GM21390 (cell line): ENCODE data around the gene SHLD2.
"Not testable (repeated sequence)": the region's sequence is repeated elsewhere in the genome, so short reads cannot be mapped to it uniquely, and the experiment has no call there.

Experiments
- ATAC-seq: cut with Tn5 transposase; IDR thresholded peaks from one replicate; pipeline ENCODE4 v1.9.1; 2021; ENCODE audit not compliant: unreplicated experiment

The SHLD2 gene

DNA sequence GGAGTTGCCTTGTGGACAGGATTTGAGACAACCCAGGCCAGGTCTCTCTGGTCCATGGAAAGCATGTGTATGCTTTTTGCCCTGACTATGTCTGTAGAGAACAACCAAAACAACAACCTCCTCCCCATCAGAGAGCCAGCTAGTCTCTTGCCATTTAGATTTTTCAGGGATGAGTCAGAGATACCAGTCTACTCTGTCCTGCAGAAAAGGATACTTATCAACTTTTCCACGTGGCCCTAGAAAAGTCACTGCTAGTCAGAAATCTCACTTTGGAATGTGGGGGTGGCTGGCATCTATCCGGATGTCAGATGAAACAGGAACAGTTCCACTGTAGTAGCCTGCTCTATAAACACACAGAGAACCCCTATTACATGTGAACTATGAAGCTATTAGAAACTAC lies 116.8 kb downstream of the SHLD2 start:
- ATAC-seq = not testable (repeated sequence)

DNA sequence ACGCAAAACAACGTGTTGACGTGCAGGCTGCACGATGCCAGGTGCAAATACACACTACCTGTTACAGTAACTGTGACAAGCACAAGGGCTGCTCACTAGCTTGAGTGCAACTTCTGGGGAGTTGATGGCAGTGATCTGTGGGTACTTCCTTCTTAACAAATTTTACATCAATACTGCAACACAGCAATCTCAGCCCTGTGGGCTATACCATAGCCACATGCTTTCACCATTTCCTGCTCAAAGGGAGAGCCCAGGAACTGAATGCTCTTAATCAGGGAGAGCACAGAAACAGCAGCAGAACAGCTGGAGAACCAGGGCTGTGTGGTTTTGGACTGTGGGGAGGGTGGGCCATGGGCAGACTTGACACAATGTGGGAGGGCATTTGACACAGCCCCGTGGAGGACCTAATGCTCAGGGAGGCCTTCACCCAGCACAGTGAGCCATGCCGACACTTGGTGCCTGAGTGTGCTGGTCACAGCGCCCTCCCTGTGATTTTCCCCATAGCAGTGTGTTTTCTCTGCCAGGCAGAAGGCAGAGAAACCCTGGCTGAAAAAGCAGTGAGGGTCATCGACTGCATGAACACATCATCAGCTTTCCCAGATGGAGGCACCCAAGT lies 118.3 kb downstream of the SHLD2 start:
- ATAC-seq = not testable (repeated sequence)

DNA sequence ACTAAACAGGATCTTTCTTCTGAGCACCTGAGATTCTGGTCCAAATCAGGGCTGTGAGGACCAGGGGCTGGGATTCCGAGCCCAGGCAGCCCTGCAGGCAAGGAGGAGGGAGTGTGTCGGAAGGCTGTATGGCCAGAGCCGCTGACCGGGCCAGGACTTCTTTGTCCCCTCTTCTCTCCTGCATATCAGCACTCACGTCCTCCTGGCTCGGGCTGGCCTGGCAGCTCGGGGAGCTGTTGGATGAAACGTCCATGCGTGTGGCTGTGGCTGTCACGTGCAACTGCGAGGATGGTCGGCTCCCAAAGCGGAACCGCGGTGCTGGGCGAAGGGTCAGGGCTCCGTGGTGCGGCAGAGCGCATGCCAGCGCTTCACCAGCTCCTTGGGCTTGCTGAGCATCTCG lies 118.8 kb downstream of the SHLD2 start:
- not testable (repeated sequence) for ATAC-seq

DNA sequence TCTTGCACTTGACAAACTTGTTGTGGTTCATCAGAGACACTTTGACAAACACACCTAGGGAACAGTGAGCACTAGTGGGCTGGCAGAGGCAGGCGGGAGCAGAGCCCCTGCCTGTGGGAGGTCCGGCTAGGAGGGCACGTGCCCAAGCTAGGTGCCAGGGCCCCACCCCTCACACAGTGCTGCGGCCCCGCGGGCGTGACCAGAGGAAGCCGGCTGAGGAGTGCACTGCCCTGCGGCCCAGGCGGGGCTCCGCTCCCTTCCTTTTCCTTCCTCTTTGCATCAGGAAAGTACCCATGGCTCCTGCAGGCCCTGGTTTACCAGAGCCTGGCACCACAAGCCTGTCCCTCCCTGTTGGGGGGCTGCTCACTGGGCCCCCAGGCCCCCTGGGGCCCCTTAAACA lies 121.1 kb downstream of the SHLD2 start:
- not testable (repeated sequence) for ATAC-seq

DNA sequence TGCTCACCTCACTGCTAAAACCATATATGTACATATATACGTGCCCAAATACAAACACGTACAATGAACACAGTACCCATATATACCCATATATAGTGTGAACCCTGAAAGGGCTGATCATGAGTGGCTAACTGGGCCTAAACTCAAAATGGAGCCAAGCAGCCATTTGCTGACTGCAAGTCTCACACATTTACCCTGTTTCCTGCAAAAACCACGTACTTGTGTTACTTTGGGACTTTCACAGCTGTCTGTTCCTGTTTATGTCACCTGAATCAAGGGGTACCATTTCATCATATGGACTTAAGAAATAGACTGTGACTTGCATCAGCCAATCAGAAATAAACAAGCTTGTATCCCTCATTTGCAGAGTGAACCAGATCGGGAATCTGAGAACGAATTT lies 124.4 kb downstream of the SHLD2 start:
- ATAC-seq = not testable (repeated sequence)

DNA sequence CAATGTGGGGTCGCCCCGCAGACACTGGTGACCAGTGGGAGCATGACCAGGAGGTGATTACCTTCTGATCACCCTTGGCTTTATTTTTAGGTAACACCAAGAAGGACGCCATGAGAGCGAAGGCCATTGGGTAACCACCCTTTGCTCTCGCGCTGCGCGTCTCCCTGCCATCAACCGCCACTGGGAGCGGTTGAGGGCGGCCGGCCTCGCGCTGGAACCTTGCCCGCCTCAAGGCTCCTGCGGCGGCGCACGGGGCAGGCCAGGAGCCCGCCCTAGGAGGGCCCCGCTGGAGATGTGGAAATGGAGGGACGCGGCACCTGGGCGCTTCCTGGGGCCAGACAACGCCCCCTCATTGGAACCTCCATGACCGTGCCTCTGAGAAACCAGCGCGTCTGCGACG lies 127.8 kb downstream of the SHLD2 start:
- ATAC-seq = not testable (repeated sequence)

DNA sequence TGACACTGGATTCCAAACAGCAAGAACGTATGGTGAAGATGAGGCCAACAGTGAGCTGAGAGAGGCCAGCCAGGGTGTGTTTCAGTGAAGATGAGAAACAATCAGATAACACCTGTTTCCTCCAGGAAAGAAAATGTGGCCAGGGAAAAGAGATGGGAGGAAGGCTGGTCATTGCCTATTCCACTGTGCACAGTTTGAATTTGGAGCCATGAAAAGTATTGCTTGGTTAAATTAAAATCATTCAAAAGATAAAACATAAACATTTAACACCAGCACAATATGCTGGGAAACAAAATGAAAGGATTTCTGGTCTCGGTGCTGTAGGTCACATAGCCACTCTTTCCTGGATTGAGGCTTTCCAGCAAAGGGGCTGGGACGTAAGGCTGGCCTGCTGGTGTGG lies 130.1 kb downstream of the SHLD2 start, which contains the start of gene NUTM2A:
Gene NUTM2A (plus strand): TSS at position 301 of the 400 bp plus-strand sequence. CDS start 383 bp downstream, outside the sequence.
- not testable (repeated sequence) for ATAC-seq

DNA sequence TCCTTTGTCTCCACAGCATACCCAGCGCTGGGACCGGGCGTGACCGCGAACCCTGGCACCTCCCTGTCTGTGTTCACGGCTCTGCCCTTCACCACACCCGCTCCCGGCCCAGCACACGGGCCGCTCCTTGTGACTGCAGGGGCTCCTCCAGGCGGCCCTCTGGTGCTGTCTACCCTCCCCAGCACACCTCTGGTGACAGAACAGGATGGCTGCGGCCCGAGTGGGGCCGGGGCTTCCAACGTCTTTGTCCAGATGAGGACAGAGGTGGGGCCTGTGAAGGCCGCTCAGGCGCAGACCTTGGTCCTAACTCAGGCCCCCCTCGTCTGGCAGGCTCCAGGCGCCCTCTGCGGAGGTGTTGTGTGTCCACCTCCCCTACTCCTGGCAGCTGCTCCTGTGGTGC lies 133.2 kb downstream of the SHLD2 start:
- not testable (repeated sequence) for ATAC-seq

DNA sequence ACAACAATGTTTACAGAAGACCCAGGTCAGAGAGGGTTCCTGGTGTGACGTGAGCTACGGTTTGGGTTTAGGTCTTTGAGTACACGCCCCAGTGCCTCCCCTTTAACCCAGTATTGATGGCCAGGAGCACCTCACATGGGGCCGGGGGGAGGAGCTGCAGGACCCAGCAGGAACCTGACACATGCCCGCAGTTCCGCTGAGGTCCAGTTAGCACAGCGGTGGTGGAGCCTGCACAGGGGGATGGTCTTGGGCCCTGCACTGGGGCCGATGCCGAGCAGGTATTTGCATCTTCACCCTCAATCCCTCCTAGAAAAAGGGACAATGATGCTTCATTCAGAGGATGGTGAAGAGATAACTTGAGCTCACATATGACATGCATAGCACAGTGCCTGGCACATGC lies 134.2 kb downstream of the SHLD2 start:
- ATAC-seq = not testable (repeated sequence)

DNA sequence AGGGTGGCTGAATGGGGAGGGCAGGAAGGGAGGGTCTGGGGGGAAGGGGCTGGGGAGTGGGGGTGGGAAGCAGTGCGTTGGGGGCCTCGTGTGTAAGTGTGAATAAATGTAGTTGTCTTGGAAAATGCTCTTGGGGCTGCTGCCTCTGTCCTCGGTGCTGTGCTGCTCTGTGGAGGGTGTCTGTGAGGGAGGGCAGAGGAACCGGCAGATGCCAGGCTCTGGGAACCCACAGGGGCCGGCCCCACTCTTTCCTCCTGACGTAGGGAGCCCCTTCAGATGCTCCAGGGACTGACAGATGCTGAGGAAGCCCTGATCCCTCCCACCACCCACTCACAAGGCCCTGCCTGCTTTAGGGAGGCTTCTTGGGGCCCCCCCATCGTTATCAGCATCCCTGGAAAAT lies 139.8 kb downstream of the SHLD2 start:
- ATAC-seq = not testable (repeated sequence)

DNA sequence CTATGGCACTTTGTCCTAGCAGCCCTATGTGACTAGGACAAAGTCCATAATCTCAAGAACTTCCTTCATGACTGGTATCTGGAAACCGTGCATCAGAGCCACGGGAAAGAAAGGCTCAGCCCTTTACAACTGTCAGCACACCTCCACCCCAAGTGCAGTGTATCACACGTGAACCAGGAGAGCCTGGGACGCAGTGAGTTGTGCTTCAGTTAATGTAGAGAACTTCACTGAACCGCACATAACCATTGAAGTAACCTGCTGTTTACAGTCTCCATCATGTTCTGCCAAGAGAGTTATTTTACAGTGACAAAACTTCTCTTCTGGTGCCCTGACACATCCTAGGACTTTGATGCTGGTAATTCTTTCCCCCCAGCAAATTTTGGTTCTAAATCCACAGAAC lies 142.2 kb downstream of the SHLD2 start:
- not testable (repeated sequence) for ATAC-seq

DNA sequence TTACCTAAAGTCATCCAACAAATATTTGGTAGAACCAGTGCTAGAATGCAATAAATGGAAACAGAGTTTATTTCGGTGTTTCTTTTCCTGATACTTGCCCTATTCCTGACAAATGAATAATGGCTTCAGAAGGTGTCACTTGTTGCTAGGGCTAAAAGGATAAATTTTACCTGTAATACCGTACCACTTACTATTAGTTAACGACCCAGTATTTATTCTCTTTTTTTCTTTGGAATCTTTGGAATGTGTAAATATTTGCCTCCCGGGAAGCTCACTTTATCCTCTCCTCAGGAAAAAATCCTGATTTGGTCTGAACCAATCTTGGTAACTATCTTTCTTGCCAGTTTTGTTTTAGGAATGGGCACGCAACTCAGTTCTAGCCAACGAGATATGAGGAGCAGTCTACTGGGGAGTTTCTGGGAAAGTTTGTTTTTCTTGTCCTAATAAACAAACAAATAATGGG lies 144.4 kb downstream of the SHLD2 start:
- ATAC-seq = not testable (repeated sequence)
